GM10266 (cell line): Measurements from ENCODE around the gene ERP27.

ENCODE experiments used
- DNase-seq: peaks from one replicate; pipeline ENCODE4 v3.0.0; 2012; ENCODE audit errors: extremely low spot score
- TF ChIP-seq, protein P1 (sequence below): IDR thresholded peaks from 2 replicates; pipeline ENCODE4 v1.5.1; 2012; ENCODE audit warnings: mild to moderate bottlenecking, low read depth; ENCODE audit not compliant: control insufficient read depth, insufficient read depth; ENCODE audit errors: missing control alignments

The ERP27 gene

DNA sequence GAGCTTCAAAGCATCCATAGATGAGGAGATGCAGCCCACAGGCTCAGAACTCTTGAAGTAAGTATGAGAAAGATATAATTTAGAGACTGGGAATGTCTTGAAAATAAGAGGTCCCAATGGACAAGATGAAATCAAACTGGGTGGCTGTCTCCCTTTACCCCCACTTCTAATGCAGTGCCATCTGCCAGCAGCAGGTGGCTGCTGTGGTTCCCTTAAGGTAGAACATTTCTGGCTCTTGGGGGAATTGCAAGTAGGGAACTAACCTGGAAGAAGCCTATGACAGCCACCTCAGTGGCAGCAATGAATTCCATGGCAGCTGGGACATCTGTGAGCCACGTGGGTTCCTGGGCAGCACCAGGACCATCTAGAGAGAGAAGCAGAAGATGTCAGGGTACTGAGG is 648 bp downstream of the ERP27 start:
- TF ChIP-seq, protein P1, sequence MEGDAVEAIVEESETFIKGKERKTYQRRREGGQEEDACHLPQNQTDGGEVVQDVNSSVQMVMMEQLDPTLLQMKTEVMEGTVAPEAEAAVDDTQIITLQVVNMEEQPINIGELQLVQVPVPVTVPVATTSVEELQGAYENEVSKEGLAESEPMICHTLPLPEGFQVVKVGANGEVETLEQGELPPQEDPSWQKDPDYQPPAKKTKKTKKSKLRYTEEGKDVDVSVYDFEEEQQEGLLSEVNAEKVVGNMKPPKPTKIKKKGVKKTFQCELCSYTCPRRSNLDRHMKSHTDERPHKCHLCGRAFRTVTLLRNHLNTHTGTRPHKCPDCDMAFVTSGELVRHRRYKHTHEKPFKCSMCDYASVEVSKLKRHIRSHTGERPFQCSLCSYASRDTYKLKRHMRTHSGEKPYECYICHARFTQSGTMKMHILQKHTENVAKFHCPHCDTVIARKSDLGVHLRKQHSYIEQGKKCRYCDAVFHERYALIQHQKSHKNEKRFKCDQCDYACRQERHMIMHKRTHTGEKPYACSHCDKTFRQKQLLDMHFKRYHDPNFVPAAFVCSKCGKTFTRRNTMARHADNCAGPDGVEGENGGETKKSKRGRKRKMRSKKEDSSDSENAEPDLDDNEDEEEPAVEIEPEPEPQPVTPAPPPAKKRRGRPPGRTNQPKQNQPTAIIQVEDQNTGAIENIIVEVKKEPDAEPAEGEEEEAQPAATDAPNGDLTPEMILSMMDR: peak; percentile 28
- no peak for DNase-seq

DNA sequence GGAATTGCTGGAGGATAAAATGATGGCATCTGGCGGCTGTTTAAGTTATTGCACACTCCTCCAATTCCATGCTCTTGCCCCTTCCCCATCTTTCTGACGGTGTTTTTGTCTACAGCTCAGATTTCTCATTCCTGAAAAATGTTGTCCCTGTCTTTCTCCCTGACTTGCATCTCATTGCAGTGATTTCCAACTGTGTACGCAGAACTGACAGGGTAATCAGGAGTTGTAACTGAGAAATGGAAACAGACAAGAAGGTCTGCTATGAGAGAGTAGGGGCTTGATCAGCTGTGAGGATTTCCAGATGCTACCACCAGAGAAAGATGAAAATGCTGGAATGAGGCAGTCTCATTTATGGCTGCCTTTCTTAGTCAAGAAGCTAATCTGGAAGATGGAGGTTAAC is 1.3 kb downstream of the ERP27 start:
- TF ChIP-seq, protein P1: no peak
- DNase-seq: no peak

DNA sequence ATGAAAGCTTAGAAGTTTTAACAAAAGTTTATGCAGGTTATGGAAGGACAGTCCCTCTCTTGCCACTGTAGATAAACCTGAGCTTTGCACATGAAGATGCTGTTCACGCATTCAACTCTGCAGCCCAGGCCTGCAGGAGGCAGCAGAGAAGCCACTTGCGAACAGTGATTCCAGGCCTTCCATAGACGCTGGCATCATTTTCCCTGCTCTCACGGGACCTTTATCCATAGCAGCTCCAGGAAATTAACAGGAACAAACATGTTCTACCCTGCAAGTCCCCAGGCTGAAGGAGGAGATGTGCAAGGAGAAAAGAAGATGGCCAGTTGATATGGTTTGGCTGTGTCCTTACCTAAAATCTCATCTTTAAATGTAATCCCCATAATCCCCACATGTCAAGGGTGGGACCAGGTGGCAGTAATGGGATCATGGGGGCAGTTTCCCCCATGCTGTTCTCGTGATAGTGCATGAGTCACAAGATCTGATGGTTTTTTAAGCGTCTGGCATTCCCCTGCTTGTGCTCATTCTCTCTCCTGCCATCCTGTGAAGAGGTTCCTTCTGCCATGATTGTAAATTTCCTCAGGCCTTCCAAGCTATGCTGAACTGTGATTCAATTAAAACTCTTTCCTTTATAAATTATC is 2.0 kb downstream of the ERP27 start:
- no peak for DNase-seq
- TF ChIP-seq, protein P1: peak; percentile 33

DNA sequence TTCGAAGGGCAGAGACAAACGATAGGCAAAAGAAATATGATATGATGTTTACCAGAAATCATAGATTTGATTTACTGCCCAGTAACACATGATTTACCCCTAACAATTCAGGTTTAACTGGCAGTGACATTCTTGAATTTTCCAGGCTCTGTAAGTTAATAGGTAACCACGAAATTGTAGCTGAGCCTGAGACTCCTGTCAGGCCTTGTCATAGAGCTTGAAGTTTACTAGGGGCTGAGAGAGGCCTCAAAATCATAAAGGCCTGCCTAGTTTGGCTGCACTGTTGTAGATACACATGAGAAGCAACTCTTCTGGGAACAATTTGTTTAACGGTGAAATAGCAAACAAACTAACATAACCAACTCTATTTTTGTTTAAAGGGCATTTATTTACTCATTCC is 3.3 kb downstream of the ERP27 start:
- no peak for DNase-seq
- TF ChIP-seq, protein P1: no peak

DNA sequence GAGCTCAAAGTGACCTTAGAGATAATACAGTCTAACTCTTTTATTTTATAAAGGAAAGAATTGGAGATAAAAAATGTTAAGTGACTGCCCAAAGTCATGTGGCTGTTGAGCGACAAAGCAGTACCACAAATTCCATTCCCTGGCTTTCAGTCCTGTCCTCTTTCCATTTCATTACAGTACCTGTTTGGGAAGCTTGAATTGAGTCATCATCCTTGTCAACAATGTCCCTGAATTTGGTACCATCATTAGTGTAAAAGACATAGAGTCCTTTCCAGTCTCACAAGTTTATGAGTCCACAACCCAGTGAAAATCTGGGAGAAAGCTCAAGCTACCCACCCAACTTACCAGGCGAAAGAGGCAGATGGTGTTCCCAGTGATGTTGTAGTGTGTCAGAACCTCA is 3.8 kb downstream of the ERP27 start:
- no peak for DNase-seq
- TF ChIP-seq, protein P1: no peak

DNA sequence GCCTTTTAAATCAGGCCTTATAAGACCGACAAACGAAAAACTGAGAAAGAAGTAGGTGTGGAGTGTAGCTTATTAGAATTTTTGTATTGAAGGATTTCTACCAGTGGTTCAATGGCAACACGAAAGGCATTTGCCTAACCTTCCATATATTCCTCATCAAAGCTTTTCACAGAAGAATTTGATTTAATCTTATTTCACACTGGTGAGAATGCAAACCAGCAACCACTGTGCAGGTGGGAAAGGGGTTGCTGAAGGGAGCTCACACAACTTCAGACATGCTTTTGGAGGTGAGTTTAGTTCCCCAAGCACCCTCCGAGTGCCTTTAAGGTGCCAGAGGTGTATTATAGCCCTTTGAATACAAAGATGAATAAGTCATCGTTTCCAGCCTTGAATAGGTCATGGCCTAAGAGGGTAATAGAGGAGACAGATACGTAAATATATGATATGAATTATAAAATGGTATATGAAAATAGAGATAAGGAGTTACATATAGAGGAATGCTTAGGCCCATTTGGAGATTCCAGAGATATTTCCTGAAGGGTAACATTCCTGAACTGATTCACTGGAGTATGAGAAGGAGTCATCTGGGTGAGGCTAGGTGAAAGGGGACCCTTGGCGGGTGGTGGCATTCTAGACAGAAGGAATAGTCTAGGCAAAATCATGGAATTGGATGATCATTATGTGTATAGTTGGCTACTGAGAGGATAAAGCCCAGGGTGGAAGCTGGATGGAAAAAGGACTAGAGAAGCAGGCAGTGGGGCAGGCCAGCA is 6.4 kb downstream of the ERP27 start:
- TF ChIP-seq, protein P1: no peak
- no peak for DNase-seq

DNA sequence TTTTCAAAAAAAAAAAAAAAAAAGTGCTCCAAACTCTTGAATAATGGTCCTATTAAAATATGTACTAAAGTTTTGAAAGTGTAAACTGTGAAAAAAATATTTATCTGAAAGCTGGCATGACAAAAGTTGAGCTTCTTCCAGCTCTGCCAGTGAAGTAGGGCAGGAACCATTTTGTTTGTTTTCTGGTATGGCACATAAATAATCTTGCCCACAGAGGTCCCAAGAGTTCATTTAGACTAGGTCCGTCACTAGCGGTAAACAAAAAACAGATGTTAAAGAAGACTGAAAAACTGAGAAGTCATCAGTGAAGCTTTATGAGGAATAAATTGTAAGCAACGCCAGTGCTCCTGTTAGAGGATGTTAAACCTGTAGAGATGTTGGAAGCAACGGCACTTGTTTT is 7.0 kb downstream of the ERP27 start:
- no peak for DNase-seq
- TF ChIP-seq, protein P1: no peak
